Astrocyte (in vitro differentiated cells and primary cell): ENCODE data around the gene CBX8. TPM values are rescaled to one million over a fixed set of nuclear protein-coding genes. Genes with fewer than 3 reads are reported as not detected.

Experiments used
- DNase-seq: peaks from one replicate; pipeline ENCODE4 v3.0.0-alpha.2; 2010; ENCODE audit warnings: low read depth
- FAIRE-seq: peaks from 2 replicates; lab custom pipeline; 2011; peaks lifted over from hg19 to GRCh38; lab: Jason Lieb, UNC
- H2AFZ ChIP-seq: 2 replicates; pipeline ENCODE4 v1.6.0; 2012; ENCODE audit warnings: low read depth, low read length, inconsistent platforms
- H3K27ac ChIP-seq: 2 replicates; pipeline ENCODE4 v1.5.1; 2011; ENCODE audit warnings: low read depth, low read length, inconsistent platforms
- H3K27me3 ChIP-seq: 2 replicates; pipeline ENCODE4 v1.6.0; 2011; ENCODE audit warnings: low read length, inconsistent platforms; ENCODE audit not compliant: insufficient read depth
- H3K36me3 ChIP-seq: 2 replicates; pipeline ENCODE4 v1.5.1; 2011; ENCODE audit warnings: low read length, inconsistent platforms; ENCODE audit not compliant: insufficient read depth
- H3K4me1 ChIP-seq: 2 replicates; pipeline ENCODE4 v1.5.1; 2011; ENCODE audit warnings: low read length, inconsistent platforms; ENCODE audit not compliant: insufficient read depth
- H3K4me2 ChIP-seq: 2 replicates; pipeline ENCODE4 v1.6.0; 2012; ENCODE audit warnings: low read length, inconsistent platforms
- H3K4me3 ChIP-seq: 2 replicates; pipeline ENCODE4 v1.5.1; 2011; ENCODE audit warnings: low read depth, mild to moderate bottlenecking, low read length, inconsistent platforms; ENCODE audit not compliant: insufficient read depth
- H3K79me2 ChIP-seq: 2 replicates; pipeline ENCODE4 v1.6.0; 2012; ENCODE audit warnings: mild to moderate bottlenecking, low read length, inconsistent platforms; ENCODE audit not compliant: insufficient read depth
- H3K9ac ChIP-seq: 2 replicates; pipeline ENCODE4 v1.6.0; 2012; ENCODE audit warnings: mild to moderate bottlenecking, low read length, inconsistent platforms
- H3K9me3 ChIP-seq: 2 replicates; pipeline ENCODE4 v1.5.1; 2012; ENCODE audit warnings: low read depth, mild to moderate bottlenecking, low read length, inconsistent platforms; ENCODE audit not compliant: insufficient read depth
- H4K20me1 ChIP-seq: 2 replicates; pipeline ENCODE4 v1.6.0; 2012; ENCODE audit warnings: low read length, inconsistent platforms; ENCODE audit not compliant: insufficient read depth
- H3K27ac Mint-ChIP-seq: one replicate; pipeline ENCODE4 v1.8.0; 2021; ENCODE audit warnings: mild to moderate bottlenecking, mixed read lengths; ENCODE audit not compliant: unreplicated experiment
- H3K27me3 Mint-ChIP-seq: one replicate; pipeline ENCODE4 v1.8.0; 2021; ENCODE audit warnings: low read depth, mixed read lengths; ENCODE audit not compliant: unreplicated experiment
- H3K36me3 Mint-ChIP-seq: one replicate; pipeline ENCODE4 v1.8.0; 2021; ENCODE audit warnings: low read depth, mixed read lengths; ENCODE audit not compliant: unreplicated experiment
- H3K4me1 Mint-ChIP-seq: one replicate; pipeline ENCODE4 v1.8.0; 2021; ENCODE audit warnings: low read depth, mixed read lengths; ENCODE audit not compliant: unreplicated experiment
- H3K4me3 Mint-ChIP-seq: one replicate; pipeline ENCODE4 v1.8.0; 2021; ENCODE audit warnings: mild to moderate bottlenecking, moderate library complexity, mixed read lengths; ENCODE audit not compliant: unreplicated experiment
- H3K9me3 Mint-ChIP-seq: one replicate; pipeline ENCODE4 v1.8.0; 2021; ENCODE audit warnings: mild to moderate bottlenecking, mixed read lengths; ENCODE audit not compliant: unreplicated experiment
- EZH2 ChIP-seq: IDR thresholded peaks from 2 replicates; pipeline ENCODE4 v1.6.1; 2012; ENCODE audit warnings: mild to moderate bottlenecking, low read length, inconsistent platforms; ENCODE audit not compliant: insufficient read depth
- total RNA-seq: library from RNA; stranded (reverse); gene quantifications from 2 replicates; pipeline ENCODE4 v1.2.1, GENCODE V29; 2021
- TF ChIP-seq, protein P1 (sequence below): IDR thresholded peaks from 2 replicates; pipeline ENCODE4 v1.5.1; 2011; ENCODE audit warnings: low read depth, mild to moderate bottlenecking, inconsistent platforms, low read length, moderate library complexity; ENCODE audit not compliant: insufficient read depth

Gene CBX8
- total RNA-seq, 1 donor from 2014 or later: 3.4 TPM

GRCh38 chr17:79810130-79811010 lies 13.5 kb upstream of the CBX8 start:
- no peaks in the 10 kb centered on the region for H3K9me3 ChIP-seq
- TF ChIP-seq EZH2: no peak
- TF ChIP-seq, protein P1, sequence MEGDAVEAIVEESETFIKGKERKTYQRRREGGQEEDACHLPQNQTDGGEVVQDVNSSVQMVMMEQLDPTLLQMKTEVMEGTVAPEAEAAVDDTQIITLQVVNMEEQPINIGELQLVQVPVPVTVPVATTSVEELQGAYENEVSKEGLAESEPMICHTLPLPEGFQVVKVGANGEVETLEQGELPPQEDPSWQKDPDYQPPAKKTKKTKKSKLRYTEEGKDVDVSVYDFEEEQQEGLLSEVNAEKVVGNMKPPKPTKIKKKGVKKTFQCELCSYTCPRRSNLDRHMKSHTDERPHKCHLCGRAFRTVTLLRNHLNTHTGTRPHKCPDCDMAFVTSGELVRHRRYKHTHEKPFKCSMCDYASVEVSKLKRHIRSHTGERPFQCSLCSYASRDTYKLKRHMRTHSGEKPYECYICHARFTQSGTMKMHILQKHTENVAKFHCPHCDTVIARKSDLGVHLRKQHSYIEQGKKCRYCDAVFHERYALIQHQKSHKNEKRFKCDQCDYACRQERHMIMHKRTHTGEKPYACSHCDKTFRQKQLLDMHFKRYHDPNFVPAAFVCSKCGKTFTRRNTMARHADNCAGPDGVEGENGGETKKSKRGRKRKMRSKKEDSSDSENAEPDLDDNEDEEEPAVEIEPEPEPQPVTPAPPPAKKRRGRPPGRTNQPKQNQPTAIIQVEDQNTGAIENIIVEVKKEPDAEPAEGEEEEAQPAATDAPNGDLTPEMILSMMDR: no peak
- peaks cover 6% of the 10 kb centered on the region for H3K4me1 Mint-ChIP-seq
- peaks cover 9% of the 10 kb centered on the region for H3K9me3 Mint-ChIP-seq
- H3K4me3 Mint-ChIP-seq: no peak overlapping the region
- H3K4me1 ChIP-seq: peaks cover 20% of the 10 kb centered on the region
- peak; percentile 65 for DNase-seq
- no peaks in the 10 kb centered on the region for H3K36me3 ChIP-seq
- no peak overlapping the region for H2AFZ ChIP-seq
- peaks cover 55% of the 10 kb centered on the region for H3K27me3 Mint-ChIP-seq
- no peaks in the 10 kb centered on the region for H4K20me1 ChIP-seq
- H3K27ac Mint-ChIP-seq: peak overlapping the region; percentile 66
- H3K4me2 ChIP-seq: peak overlapping the region; percentile 87
- peaks cover 2% of the 10 kb centered on the region for H3K36me3 Mint-ChIP-seq
- H3K79me2 ChIP-seq: no peaks in the 10 kb centered on the region
- H3K27ac ChIP-seq: no peak overlapping the region
- H3K27me3 ChIP-seq: peaks cover 71% of the 10 kb centered on the region
- no peak for FAIRE-seq
- H3K4me3 ChIP-seq: no peak overlapping the region
- no peak overlapping the region for H3K9ac ChIP-seq

- H3K4me2 ChIP-seq: peak overlapping the region; percentile 87
- H3K27ac ChIP-seq: no peak overlapping the region
- no peaks in the 10 kb centered on the region for H3K36me3 ChIP-seq
- DNase-seq: no peak
- H3K9me3 ChIP-seq: no peaks in the 10 kb centered on the region
- H3K27me3 Mint-ChIP-seq: peaks cover 62% of the 10 kb centered on the region
- H3K9me3 Mint-ChIP-seq: peaks cover 10% of the 10 kb centered on the region
- H3K4me1 ChIP-seq: peaks cover 15% of the 10 kb centered on the region
- no peak overlapping the region for H3K4me3 ChIP-seq
- TF ChIP-seq, protein P1: no peak
- TF ChIP-seq EZH2: no peak
- H3K36me3 Mint-ChIP-seq: peaks cover 2% of the 10 kb centered on the region
- peaks cover 6% of the 10 kb centered on the region for H3K4me1 Mint-ChIP-seq
- H3K27ac Mint-ChIP-seq: peak overlapping the region; percentile 75
- H3K27me3 ChIP-seq: peaks cover 76% of the 10 kb centered on the region
- H4K20me1 ChIP-seq: no peaks in the 10 kb centered on the region
- no peak overlapping the region for H2AFZ ChIP-seq
- no peak overlapping the region for H3K4me3 Mint-ChIP-seq
- no peaks in the 10 kb centered on the region for H3K79me2 ChIP-seq
- no peak overlapping the region for H3K9ac ChIP-seq
- no peak for FAIRE-seq
Observed at GRCh38 chr17:79809530-79810129, 12.8 kb upstream of the CBX8 start.
